ENCODE data around the gene OR2J3.

GRCh38 chr6:29087213-29087612 lies 20.6 kb upstream of the OR2J3 start, which contains the start of gene OR2B3:
- no peak for TF ChIP-seq CTCF (conservative IDR thresholded peaks at IDR 0.05; ENCODE audit: low read depth, low read length)
- TF ChIP-seq EZH2 (IDR thresholded peaks at IDR 0.05; ENCODE audit: borderline replicate concordance, low read depth, low read length, poor library complexity, severe bottlenecking), result no peak

All from A673 (cell line).